AG10803 (cell line): Measurements from ENCODE around the gene DUSP16.

ENCODE experiments used
- DNase-seq: peaks from one replicate; pipeline ENCODE4 v3.0.0; 2010; ENCODE audit warnings: low read depth
- H3K4me3 ChIP-seq: 2 replicates; pipeline ENCODE4 v1.5.1; 2011; ENCODE audit warnings: mild to moderate bottlenecking, low read length, control low read depth
- TF ChIP-seq, protein P1 (sequence below): conservative IDR thresholded peaks from 2 replicates; pipeline ENCODE4 v1.5.1; 2011; ENCODE audit warnings: mild to moderate bottlenecking, low read length, control low read depth, inconsistent platforms

DUSP16 gene

DNA sequence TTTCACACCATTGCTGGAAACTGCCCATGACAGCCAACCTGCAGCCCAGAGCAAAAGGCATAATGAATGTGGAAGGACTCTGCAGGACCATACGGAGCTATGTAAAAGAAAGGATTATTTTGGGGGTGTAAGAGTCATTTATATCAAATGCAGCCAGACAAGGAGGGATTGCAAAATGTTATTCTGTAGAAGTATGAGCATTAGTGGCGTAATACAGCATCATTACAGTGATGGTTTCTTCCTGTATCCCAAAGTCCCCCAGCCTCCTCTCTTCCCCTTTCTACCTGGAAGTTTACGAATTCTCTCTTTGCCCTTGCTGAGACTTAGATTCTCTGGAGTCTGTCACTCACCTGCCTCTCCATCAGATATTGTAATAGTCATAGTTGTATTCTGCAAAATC lies 115.9 kb downstream of the DUSP16 start:
- DNase-seq = no peak

DNA sequence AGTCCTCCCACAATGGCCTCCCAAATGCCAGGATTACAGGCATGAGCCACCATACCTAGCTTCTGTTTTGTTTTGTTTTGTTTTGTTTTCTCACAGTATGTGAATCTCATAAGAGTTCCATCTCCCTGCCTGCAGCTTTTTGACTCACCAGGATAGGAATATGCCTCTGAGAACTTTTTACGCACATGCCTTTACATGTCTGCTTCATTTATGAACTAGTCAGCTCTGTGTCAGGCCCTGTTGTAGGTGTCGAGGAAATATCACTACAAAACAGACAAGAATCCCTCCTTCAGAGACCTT lies 116.8 kb downstream of the DUSP16 start:
- TF ChIP-seq, protein P1, sequence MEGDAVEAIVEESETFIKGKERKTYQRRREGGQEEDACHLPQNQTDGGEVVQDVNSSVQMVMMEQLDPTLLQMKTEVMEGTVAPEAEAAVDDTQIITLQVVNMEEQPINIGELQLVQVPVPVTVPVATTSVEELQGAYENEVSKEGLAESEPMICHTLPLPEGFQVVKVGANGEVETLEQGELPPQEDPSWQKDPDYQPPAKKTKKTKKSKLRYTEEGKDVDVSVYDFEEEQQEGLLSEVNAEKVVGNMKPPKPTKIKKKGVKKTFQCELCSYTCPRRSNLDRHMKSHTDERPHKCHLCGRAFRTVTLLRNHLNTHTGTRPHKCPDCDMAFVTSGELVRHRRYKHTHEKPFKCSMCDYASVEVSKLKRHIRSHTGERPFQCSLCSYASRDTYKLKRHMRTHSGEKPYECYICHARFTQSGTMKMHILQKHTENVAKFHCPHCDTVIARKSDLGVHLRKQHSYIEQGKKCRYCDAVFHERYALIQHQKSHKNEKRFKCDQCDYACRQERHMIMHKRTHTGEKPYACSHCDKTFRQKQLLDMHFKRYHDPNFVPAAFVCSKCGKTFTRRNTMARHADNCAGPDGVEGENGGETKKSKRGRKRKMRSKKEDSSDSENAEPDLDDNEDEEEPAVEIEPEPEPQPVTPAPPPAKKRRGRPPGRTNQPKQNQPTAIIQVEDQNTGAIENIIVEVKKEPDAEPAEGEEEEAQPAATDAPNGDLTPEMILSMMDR = no peak
- DNase-seq = no peak
- no peak overlapping the region for H3K4me3 ChIP-seq

More for the DNA sequence above, 115.9 kb downstream of the DUSP16 start:
- no peak overlapping the region for H3K4me3 ChIP-seq
- TF ChIP-seq, protein P1 = no peak

DNA sequence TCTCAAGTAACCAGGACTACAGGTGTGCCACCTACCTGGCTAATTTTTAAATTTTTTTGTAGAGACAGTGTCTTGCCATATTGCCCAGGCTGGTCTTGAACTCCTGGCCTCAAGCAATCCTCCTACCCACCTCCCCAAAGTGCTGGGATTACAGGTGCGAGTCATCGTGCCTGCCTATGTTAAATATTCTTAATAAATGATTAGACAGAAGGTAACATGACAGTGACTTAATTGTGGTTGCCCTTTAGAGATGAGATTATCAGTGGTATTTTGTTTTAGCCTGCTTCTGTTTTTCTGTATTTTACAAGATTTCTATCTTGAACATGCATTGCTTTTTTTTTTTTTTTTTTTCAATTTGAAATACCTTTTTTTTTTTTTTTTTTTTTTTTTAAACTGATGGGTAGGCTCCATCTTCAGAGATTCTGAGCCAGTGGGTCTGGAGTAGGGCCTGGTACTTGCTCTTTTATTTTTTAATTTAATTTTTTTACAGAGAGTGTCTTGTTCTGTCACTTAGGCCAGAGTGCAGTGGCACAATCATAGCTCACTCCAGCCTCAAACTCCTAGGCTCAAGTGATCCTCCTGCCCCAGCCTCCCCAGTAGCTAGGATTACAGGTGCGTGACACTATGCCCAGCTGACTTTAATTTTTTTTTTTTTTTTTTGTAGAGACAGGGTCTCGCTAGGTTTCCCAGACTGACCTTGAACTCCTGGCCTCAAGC lies 117.3 kb downstream of the DUSP16 start:
- TF ChIP-seq, protein P1 = no peak
- H3K4me3 ChIP-seq = no peak overlapping the region
- no peak for DNase-seq

- TF ChIP-seq, protein P1 = no peak
- no peak for DNase-seq
- no peak overlapping the region for H3K4me3 ChIP-seq
Observed at GRCh38 chr12:12443431-12443878, 119.2 kb downstream of the DUSP16 start.

GRCh38 chr12:12442548-12443071 lies 120.1 kb downstream of the DUSP16 start:
- DNase-seq = no peak

DNA sequence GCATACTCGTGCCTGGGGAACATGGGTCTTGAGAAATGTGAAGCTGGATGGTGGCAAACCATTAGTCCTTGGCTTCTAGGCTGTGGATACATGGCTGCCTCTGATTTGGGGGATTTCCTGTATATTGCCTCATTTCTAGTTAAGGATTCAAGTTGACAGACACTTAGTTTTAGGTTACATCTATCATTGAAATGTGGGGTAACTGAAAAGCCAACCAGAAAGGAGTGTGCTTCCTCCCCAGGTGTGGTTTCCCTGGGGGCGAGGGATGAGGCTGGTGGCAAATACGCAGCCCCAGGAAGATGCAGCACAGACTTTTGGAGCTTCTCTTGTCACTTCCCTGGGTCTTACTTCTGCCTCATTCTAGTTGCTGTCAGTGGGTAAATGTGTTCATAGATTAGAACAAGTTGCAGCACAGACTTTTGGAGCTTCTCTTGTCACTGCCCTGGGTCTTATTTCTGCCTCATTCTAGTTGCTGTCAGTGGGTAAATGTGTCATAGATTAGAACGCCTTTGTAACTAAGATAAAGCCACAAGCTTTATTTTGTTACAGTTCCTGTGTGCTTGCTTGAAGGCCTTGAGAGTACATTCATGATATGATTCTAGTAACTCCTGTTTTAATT lies 120.7 kb downstream of the DUSP16 start:
- H3K4me3 ChIP-seq = no peak overlapping the region
- no peak for DNase-seq
- TF ChIP-seq, protein P1 = no peak

More at GRCh38 chr12:12442548-12443071, 120.1 kb downstream of the DUSP16 start:
- no peak overlapping the region for H3K4me3 ChIP-seq
- TF ChIP-seq, protein P1 = no peak

DNA sequence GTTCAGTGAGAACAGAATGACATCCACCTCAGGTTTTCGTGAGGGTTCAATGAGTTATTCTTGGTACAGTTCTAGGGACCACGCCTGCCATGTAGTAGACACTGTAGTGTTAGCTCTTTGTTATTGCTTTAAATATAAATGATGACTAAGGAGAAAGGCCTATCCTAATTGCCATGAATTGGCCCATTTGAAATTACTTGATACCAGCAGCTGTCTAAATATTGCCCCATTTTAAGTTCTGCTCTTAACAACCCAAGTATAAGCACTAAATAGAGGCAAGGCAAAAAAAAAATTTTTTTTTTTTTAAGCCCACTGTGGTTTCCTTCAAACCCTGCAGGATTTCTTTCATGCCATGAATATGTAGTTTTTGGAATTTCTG lies 121.2 kb downstream of the DUSP16 start:
- TF ChIP-seq, protein P1 = no peak
- H3K4me3 ChIP-seq = no peak overlapping the region
- DNase-seq = no peak
